WTC11 (cell line): Measurements from ENCODE around the gene SAFB2. TPM values are rescaled to one million over a fixed set of nuclear protein-coding genes. Genes with fewer than 3 reads are reported as not detected.

ENCODE experiments used
- ATAC-seq: fragments of 200-7000 bp; cut with Tn5 transposase; 2 replicates; pipeline ENCODE4 v1.10.0; 2021; ENCODE audit warnings: mild to moderate bottlenecking, moderate library complexity
- CTCF ChIA-PET: fragments of 300-600 bp; sonication (Branson Sonifier 250); formaldehyde crosslinking; loops from one replicate; lab custom pipeline; 2021; ENCODE audit warnings: antibody characterized with exemption; lab: Charles Lee
- POLR2A ChIA-PET: fragments of 350-600 bp; sonication (Branson Sonifier 250); formaldehyde crosslinking; loops from one replicate; lab custom pipeline; 2021; ENCODE audit warnings: antibody characterized with exemption; lab: Charles Lee
- DNase-seq: peaks from one replicate; pipeline ENCODE4 v3.0.0; 2021; ENCODE audit warnings: low spot score
- H3K27ac Mint-ChIP-seq: 2 replicates; pipeline ENCODE4 v1.8.0; 2021; ENCODE audit warnings: mixed read lengths
- H3K27me3 Mint-ChIP-seq: 2 replicates; pipeline ENCODE4 v1.8.0; 2021; ENCODE audit warnings: low read depth, mild to moderate bottlenecking, moderate library complexity, mixed read lengths
- H3K36me3 Mint-ChIP-seq: 2 replicates; pipeline ENCODE4 v1.8.0; 2021; ENCODE audit warnings: mixed read lengths
- H3K4me1 Mint-ChIP-seq: 2 replicates; pipeline ENCODE4 v1.8.0; 2022; ENCODE audit warnings: mixed read lengths
- H3K4me3 Mint-ChIP-seq: 2 replicates; pipeline ENCODE4 v1.8.0; 2021; ENCODE audit warnings: mild to moderate bottlenecking, moderate library complexity, mixed read lengths
- H3K9me3 Mint-ChIP-seq: 2 replicates; pipeline ENCODE4 v1.8.0; 2021; ENCODE audit warnings: mixed read lengths
- CREM ChIP-seq: sonication (generic); formaldehyde crosslinking; IDR thresholded peaks from 2 replicates; pipeline ENCODE4 v1.8.1; 2022; ENCODE audit warnings: mild to moderate bottlenecking, missing genetic modification reagents, moderate library complexity
- ETV6 ChIP-seq: sonication (generic); formaldehyde crosslinking; IDR thresholded peaks from 2 replicates; pipeline ENCODE4 v1.8.1; 2022; ENCODE audit warnings: mild to moderate bottlenecking, missing genetic modification reagents
- GRHL2 ChIP-seq: fragments of 250-450 bp; sonication (Bioruptor Pico); IDR thresholded peaks from 2 replicates; pipeline ENCODE4 v1.8.0; 2022; ENCODE audit warnings: mild to moderate bottlenecking, moderate library complexity; ENCODE audit not compliant: insufficient replicate concordance, severe bottlenecking
- IRF2 ChIP-seq: sonication (generic); formaldehyde crosslinking; IDR thresholded peaks from 2 replicates; pipeline ENCODE4 v1.8.0; 2022; ENCODE audit warnings: low read depth, missing genetic modification reagents, borderline replicate concordance
- JAZF1 ChIP-seq: fragments of 250-450 bp; sonication (Bioruptor Pico); IDR thresholded peaks from 2 replicates; pipeline ENCODE4 v1.9.0; 2021; ENCODE audit warnings: moderate library complexity, mild to moderate bottlenecking, inconsistent platforms
- NR1H2 ChIP-seq: sonication (generic); formaldehyde crosslinking; IDR thresholded peaks from 2 replicates; pipeline ENCODE4 v1.9.0; 2021; ENCODE audit warnings: mild to moderate bottlenecking, moderate library complexity, missing genetic modification reagents
- PRRX2 ChIP-seq: fragments of 250-450 bp; sonication (Bioruptor Pico); IDR thresholded peaks from 2 replicates; pipeline ENCODE4 v1.8.0; 2021; ENCODE audit warnings: mild to moderate bottlenecking
- TCF7 ChIP-seq: sonication (generic); formaldehyde crosslinking; IDR thresholded peaks from 2 replicates; pipeline ENCODE4 v1.8.0; 2022; ENCODE audit warnings: mild to moderate bottlenecking, low read depth, missing genetic modification reagents, moderate library complexity
- TEAD1 ChIP-seq: sonication (generic); formaldehyde crosslinking; IDR thresholded peaks from 2 replicates; pipeline ENCODE4 v1.8.0; 2022; ENCODE audit warnings: mild to moderate bottlenecking, missing genetic modification reagents
- ZNF219 ChIP-seq: sonication (generic); formaldehyde crosslinking; IDR thresholded peaks from 2 replicates; pipeline ENCODE4 v1.8.0; 2023; ENCODE audit warnings: missing genetic modification reagents, mild to moderate bottlenecking, borderline replicate concordance
- ZNF671 ChIP-seq: fragments of 250-450 bp; sonication (Bioruptor Pico); IDR thresholded peaks from 2 replicates; pipeline ENCODE4 v1.8.0; 2021; ENCODE audit warnings: mild to moderate bottlenecking
- total RNA-seq: library from RNA; stranded (reverse); gene quantifications from 3 replicates; pipeline ENCODE4 v1.2.3, GENCODE V29; 2021
- TF ChIP-seq, protein P1 (sequence below): sonication (generic); formaldehyde crosslinking; IDR thresholded peaks from 2 replicates; pipeline ENCODE4 v1.8.1; 2023; ENCODE audit warnings: mild to moderate bottlenecking, missing genetic modification reagents, moderate library complexity
- TF ChIP-seq, protein P2 (sequence below): sonication (generic); formaldehyde crosslinking; IDR thresholded peaks from 2 replicates; pipeline ENCODE4 v1.8.0; 2023; ENCODE audit warnings: missing genetic modification reagents, mild to moderate bottlenecking, borderline replicate concordance
- TF ChIP-seq, protein P3 (sequence below): sonication (generic); formaldehyde crosslinking; IDR thresholded peaks from 2 replicates; pipeline ENCODE4 v1.8.0; 2023; ENCODE audit warnings: missing genetic modification reagents
- TF ChIP-seq, protein P4 (sequence below): fragments of 250-450 bp; sonication (Bioruptor Pico); IDR thresholded peaks from 2 replicates; pipeline ENCODE4 v2.1.2; 2022; ENCODE audit warnings: mild to moderate bottlenecking, moderate library complexity
- TF ChIP-seq, protein P5 (sequence below): sonication (generic); formaldehyde crosslinking; IDR thresholded peaks from 2 replicates; pipeline ENCODE4 v1.8.1; 2022; ENCODE audit warnings: mild to moderate bottlenecking, missing genetic modification reagents, moderate library complexity, borderline replicate concordance
- TF ChIP-seq, protein P6 (sequence below): sonication (generic); formaldehyde crosslinking; conservative IDR thresholded peaks from 2 replicates; pipeline ENCODE4 v1.8.1; 2023; ENCODE audit warnings: mild to moderate bottlenecking, low read depth, missing genetic modification reagents, moderate library complexity
- TF ChIP-seq, protein P7 (sequence below): sonication (generic); formaldehyde crosslinking; IDR thresholded peaks from 2 replicates; pipeline ENCODE4 v1.8.1; 2023; ENCODE audit warnings: mild to moderate bottlenecking, missing genetic modification reagents, moderate library complexity
- TF ChIP-seq, protein P8 (sequence below): fragments of 250-450 bp; sonication (Bioruptor Pico); conservative IDR thresholded peaks from 2 replicates; pipeline ENCODE4 v1.9.0; 2021; ENCODE audit warnings: mild to moderate bottlenecking

Gene SAFB2
- total RNA-seq, 1 experiment from 2014 or later, result 100 TPM

DNA sequence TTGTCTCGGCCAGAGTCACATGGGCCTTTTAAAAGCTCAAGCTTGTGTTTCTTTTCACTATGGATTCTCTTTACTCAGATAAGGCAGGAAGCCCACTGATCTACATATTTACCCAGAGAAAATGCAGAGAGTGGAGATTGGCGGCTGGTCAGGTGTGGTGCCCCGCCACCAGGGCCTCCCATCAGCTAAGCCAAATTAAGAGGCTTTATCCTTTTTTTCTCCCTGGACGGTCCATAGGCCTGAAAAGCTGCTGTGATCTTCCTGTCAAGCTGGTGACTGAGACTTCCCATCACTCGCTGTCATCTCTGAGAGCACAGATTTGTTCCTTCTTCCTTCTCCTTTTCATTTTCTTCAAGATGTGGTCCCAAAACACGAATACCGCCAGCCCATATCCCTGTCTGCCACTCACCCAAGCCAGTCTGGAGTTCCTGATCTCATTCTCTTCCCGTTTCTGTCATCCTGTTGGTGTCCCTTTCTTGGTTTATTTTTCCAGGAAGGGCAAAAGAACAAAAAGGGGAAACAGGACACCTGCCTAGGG is 2.2 kb upstream of the SAFB2 start:
- H3K36me3 Mint-ChIP-seq, result peaks cover 55% of the 10 kb centered on the region
- TF ChIP-seq TEAD1 (CRISPR knock-in tag) (no peak), GRHL2 (CRISPR knock-in tag) (no peak), PRRX2 (CRISPR knock-in tag) (no peak), IRF2 (CRISPR knock-in tag) (no peak), TCF7 (CRISPR knock-in tag) (no peak)
- TF ChIP-seq, protein P1, sequence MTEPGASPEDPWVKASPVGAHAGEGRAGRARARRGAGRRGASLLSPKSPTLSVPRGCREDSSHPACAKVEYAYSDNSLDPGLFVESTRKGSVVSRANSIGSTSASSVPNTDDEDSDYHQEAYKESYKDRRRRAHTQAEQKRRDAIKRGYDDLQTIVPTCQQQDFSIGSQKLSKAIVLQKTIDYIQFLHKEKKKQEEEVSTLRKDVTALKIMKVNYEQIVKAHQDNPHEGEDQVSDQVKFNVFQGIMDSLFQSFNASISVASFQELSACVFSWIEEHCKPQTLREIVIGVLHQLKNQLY (CRISPR knock-in tag), result no peak
- TF ChIP-seq, protein P2, sequence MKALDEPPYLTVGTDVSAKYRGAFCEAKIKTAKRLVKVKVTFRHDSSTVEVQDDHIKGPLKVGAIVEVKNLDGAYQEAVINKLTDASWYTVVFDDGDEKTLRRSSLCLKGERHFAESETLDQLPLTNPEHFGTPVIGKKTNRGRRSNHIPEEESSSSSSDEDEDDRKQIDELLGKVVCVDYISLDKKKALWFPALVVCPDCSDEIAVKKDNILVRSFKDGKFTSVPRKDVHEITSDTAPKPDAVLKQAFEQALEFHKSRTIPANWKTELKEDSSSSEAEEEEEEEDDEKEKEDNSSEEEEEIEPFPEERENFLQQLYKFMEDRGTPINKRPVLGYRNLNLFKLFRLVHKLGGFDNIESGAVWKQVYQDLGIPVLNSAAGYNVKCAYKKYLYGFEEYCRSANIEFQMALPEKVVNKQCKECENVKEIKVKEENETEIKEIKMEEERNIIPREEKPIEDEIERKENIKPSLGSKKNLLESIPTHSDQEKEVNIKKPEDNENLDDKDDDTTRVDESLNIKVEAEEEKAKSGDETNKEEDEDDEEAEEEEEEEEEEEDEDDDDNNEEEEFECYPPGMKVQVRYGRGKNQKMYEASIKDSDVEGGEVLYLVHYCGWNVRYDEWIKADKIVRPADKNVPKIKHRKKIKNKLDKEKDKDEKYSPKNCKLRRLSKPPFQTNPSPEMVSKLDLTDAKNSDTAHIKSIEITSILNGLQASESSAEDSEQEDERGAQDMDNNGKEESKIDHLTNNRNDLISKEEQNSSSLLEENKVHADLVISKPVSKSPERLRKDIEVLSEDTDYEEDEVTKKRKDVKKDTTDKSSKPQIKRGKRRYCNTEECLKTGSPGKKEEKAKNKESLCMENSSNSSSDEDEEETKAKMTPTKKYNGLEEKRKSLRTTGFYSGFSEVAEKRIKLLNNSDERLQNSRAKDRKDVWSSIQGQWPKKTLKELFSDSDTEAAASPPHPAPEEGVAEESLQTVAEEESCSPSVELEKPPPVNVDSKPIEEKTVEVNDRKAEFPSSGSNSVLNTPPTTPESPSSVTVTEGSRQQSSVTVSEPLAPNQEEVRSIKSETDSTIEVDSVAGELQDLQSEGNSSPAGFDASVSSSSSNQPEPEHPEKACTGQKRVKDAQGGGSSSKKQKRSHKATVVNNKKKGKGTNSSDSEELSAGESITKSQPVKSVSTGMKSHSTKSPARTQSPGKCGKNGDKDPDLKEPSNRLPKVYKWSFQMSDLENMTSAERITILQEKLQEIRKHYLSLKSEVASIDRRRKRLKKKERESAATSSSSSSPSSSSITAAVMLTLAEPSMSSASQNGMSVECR (CRISPR knock-in tag), result no peak
- TF ChIP-seq, protein P3, sequence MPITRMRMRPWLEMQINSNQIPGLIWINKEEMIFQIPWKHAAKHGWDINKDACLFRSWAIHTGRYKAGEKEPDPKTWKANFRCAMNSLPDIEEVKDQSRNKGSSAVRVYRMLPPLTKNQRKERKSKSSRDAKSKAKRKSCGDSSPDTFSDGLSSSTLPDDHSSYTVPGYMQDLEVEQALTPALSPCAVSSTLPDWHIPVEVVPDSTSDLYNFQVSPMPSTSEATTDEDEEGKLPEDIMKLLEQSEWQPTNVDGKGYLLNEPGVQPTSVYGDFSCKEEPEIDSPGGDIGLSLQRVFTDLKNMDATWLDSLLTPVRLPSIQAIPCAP (CRISPR knock-in tag), result no peak
- TF ChIP-seq, protein P4, sequence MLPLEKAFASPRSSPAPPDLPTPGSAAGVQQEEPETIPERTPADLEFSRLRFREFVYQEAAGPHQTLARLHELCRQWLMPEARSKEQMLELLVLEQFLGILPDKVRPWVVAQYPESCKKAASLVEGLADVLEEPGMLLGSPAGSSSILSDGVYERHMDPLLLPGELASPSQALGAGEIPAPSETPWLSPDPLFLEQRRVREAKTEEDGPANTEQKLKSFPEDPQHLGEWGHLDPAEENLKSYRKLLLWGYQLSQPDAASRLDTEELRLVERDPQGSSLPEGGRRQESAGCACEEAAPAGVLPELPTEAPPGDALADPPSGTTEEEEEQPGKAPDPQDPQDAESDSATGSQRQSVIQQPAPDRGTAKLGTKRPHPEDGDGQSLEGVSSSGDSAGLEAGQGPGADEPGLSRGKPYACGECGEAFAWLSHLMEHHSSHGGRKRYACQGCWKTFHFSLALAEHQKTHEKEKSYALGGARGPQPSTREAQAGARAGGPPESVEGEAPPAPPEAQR, result no peak
- ATAC-seq (no peak), DNase-seq (no peak)
- H3K9me3 Mint-ChIP-seq, result no peaks in the 10 kb centered on the region
- peak overlapping the region; percentile 94 for H3K27ac Mint-ChIP-seq
- ChIA-PET POLR2A (no interaction called here), CTCF (no interaction called here)
- H3K4me3 Mint-ChIP-seq, result peak overlapping the region; percentile 90
- peaks cover 5% of the 10 kb centered on the region for H3K27me3 Mint-ChIP-seq
- H3K4me1 Mint-ChIP-seq, result peaks cover 42% of the 10 kb centered on the region

DNA sequence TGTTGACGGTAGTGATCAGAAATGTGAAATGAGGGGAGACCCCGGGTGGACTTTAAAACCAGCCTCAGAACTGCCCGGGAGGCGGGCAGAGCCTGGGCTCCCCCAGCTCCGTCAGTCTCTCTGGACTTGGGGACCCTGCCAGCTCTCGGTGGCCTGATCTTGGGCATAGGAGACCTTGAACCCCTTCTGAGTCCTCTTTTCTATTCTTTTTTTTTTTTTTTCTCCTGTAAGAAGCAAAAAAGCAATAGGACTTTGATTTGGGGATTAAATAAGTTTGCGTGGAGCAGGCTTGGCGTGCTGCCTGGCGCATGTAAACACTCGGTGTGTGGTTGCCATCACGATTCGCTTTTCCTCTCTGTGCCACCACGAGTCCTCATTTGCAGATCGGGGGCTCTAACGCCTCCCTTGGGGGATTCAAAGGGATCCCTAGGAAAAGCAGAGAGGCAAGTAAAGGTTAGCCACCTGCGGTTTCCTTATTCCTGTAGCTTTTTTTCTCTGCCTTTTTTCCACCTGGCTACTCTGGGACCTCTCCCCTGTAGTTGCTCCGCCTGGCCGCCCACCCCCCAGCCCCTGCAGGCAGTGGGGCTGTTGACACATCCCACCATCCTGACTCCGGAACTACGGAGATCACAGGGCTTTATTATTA is 1.6 kb upstream of the SAFB2 start:
- Mint-ChIP-seq H3K36me3 (peaks cover 55% of the 10 kb centered on the region), H3K9me3 (no peaks in the 10 kb centered on the region), H3K27ac (peak overlapping the region; percentile 94), H3K4me3 (peak overlapping the region; percentile 90), H3K4me1 (peaks cover 42% of the 10 kb centered on the region), H3K27me3 (peaks cover 5% of the 10 kb centered on the region)
- no peak for DNase-seq
- ATAC-seq, result no peak
- CTCF ChIA-PET, result interaction anchor here (1.9 to 2.2 kb wide), 2 partner anchors 63 to 65 kb away, joined by 13 to 16 read pairs; partner anchors contain the start of gene RPL36
- POLR2A ChIA-PET, result interaction anchor here (0.6 kb wide), 1 partner anchor 56 kb away, joined by 3 read pairs; no protein-coding TSS in a partner anchor
- TF ChIP-seq ZNF671 (CRISPR knock-in tag) (no peak), ZNF219 (CRISPR knock-in tag) (no peak), NR1H2 (CRISPR knock-in tag) (no peak), ETV6 (CRISPR knock-in tag) (no peak), CREM (CRISPR knock-in tag) (no peak), JAZF1 (CRISPR knock-in tag) (no peak)
- TF ChIP-seq, protein P5, sequence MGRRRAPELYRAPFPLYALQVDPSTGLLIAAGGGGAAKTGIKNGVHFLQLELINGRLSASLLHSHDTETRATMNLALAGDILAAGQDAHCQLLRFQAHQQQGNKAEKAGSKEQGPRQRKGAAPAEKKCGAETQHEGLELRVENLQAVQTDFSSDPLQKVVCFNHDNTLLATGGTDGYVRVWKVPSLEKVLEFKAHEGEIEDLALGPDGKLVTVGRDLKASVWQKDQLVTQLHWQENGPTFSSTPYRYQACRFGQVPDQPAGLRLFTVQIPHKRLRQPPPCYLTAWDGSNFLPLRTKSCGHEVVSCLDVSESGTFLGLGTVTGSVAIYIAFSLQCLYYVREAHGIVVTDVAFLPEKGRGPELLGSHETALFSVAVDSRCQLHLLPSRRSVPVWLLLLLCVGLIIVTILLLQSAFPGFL, result no peak
- TF ChIP-seq, protein P6, sequence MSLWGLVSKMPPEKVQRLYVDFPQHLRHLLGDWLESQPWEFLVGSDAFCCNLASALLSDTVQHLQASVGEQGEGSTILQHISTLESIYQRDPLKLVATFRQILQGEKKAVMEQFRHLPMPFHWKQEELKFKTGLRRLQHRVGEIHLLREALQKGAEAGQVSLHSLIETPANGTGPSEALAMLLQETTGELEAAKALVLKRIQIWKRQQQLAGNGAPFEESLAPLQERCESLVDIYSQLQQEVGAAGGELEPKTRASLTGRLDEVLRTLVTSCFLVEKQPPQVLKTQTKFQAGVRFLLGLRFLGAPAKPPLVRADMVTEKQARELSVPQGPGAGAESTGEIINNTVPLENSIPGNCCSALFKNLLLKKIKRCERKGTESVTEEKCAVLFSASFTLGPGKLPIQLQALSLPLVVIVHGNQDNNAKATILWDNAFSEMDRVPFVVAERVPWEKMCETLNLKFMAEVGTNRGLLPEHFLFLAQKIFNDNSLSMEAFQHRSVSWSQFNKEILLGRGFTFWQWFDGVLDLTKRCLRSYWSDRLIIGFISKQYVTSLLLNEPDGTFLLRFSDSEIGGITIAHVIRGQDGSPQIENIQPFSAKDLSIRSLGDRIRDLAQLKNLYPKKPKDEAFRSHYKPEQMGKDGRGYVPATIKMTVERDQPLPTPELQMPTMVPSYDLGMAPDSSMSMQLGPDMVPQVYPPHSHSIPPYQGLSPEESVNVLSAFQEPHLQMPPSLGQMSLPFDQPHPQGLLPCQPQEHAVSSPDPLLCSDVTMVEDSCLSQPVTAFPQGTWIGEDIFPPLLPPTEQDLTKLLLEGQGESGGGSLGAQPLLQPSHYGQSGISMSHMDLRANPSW (CRISPR knock-in tag), result no peak
- TF ChIP-seq, protein P7, sequence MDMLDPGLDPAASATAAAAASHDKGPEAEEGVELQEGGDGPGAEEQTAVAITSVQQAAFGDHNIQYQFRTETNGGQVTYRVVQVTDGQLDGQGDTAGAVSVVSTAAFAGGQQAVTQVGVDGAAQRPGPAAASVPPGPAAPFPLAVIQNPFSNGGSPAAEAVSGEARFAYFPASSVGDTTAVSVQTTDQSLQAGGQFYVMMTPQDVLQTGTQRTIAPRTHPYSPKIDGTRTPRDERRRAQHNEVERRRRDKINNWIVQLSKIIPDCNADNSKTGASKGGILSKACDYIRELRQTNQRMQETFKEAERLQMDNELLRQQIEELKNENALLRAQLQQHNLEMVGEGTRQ (CRISPR knock-in tag), result no peak
- TF ChIP-seq, protein P8, sequence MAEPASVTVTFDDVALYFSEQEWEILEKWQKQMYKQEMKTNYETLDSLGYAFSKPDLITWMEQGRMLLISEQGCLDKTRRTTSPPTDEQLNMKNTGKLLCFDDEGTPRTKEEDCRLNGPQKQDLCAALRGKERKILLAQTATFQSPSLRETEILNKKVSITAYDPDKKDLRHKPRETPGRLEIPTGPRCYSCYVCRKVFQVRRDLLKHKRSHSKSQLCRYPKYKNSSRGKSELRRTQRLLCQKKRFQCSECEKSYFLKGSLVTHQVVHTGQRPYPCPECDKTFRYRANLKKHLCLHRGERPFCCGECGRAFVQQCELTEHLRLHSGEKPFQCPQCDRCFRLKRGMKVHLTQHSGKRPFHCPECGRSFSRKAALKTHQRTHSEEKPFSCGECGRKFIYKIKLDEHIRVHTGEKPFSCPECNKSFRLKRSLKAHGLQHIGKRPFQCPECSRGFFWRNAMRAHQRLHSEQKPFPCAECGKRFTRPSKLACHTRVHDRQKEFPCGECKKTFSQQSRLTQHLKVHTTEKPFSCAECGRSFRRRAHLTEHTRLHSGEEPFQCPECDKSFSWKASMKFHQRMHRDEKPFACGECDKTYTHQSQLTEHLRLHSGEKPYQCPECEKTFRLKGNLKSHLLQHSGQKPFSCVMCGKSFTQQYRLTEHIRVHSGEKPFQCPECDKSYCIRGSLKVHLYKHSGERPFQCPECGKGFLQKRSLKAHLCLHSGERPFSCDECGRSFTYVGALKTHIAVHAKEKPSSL (CRISPR knock-in tag), result no peak
